Fibroblast of mammary gland (primary cell): Measurements from ENCODE around the gene MAP7D3.

ENCODE experiments used
- DNase-seq: peaks from one replicate; pipeline ENCODE4 v3.0.0-alpha.2; 2010; ENCODE audit warnings: low read depth
- H3K4me3 ChIP-seq: 2 replicates; pipeline ENCODE4 v1.5.1; 2011; ENCODE audit warnings: low read depth, mild to moderate bottlenecking, low read length, moderate library complexity; ENCODE audit not compliant: control insufficient read depth
- TF ChIP-seq, protein P1 (sequence below): conservative IDR thresholded peaks from 2 replicates; pipeline ENCODE4 v1.5.1; 2011; ENCODE audit warnings: low read depth, low read length, inconsistent platforms; ENCODE audit not compliant: control insufficient read depth, insufficient read depth

The MAP7D3 gene

DNA sequence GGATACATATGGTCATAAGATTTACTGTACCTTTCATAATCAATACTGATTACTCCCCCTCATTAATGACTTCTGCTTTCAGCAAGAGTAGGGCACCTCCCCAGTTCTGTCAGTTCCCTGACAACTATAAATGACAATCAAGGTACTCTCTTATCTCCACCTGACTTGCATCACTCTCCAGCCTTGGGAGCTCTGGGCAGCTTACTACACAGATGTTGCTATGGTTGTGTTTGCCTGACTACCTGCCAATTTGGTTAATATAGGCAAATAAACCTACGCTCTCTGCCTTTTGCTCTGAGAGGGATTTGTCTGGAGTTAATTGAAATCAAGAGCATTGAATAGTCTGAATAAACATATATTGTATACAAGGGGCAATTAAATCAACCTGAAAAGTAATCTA lies 22.8 kb upstream of the MAP7D3 start:
- no peak for DNase-seq
- TF ChIP-seq, protein P1, sequence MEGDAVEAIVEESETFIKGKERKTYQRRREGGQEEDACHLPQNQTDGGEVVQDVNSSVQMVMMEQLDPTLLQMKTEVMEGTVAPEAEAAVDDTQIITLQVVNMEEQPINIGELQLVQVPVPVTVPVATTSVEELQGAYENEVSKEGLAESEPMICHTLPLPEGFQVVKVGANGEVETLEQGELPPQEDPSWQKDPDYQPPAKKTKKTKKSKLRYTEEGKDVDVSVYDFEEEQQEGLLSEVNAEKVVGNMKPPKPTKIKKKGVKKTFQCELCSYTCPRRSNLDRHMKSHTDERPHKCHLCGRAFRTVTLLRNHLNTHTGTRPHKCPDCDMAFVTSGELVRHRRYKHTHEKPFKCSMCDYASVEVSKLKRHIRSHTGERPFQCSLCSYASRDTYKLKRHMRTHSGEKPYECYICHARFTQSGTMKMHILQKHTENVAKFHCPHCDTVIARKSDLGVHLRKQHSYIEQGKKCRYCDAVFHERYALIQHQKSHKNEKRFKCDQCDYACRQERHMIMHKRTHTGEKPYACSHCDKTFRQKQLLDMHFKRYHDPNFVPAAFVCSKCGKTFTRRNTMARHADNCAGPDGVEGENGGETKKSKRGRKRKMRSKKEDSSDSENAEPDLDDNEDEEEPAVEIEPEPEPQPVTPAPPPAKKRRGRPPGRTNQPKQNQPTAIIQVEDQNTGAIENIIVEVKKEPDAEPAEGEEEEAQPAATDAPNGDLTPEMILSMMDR, result no peak
- no peak overlapping the region for H3K4me3 ChIP-seq

GRCh38 chrX:136272325-136272724 lies 21.1 kb upstream of the MAP7D3 start:
- H3K4me3 ChIP-seq, result no peak overlapping the region
- TF ChIP-seq, protein P1, result peak; percentile 23
- DNase-seq, result no peak

DNA sequence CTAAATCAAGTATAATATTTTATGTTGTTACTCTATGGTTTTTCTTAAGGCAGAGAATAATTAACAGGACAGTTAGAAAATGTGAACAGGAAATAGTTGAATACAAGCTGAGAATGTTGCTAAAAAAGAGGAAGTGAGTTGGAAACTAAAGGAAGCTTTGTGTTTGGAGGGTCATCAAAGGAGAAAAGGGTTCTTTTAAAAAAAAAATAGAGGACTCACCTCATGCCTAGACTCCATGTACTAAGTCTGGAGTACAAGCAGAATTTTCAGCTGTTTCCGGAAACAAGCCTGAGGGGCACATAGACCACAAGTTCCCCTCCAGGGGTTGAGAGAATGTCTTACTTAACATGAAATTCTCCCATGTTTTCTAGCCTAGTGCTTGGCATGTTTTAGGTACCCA lies 20.1 kb upstream of the MAP7D3 start:
- DNase-seq, result no peak
- TF ChIP-seq, protein P1, result no peak
- H3K4me3 ChIP-seq, result no peak overlapping the region

GRCh38 chrX:136269921-136270320 lies 18.7 kb upstream of the MAP7D3 start:
- H3K4me3 ChIP-seq, result no peak overlapping the region
- TF ChIP-seq, protein P1, result no peak
- DNase-seq, result no peak

DNA sequence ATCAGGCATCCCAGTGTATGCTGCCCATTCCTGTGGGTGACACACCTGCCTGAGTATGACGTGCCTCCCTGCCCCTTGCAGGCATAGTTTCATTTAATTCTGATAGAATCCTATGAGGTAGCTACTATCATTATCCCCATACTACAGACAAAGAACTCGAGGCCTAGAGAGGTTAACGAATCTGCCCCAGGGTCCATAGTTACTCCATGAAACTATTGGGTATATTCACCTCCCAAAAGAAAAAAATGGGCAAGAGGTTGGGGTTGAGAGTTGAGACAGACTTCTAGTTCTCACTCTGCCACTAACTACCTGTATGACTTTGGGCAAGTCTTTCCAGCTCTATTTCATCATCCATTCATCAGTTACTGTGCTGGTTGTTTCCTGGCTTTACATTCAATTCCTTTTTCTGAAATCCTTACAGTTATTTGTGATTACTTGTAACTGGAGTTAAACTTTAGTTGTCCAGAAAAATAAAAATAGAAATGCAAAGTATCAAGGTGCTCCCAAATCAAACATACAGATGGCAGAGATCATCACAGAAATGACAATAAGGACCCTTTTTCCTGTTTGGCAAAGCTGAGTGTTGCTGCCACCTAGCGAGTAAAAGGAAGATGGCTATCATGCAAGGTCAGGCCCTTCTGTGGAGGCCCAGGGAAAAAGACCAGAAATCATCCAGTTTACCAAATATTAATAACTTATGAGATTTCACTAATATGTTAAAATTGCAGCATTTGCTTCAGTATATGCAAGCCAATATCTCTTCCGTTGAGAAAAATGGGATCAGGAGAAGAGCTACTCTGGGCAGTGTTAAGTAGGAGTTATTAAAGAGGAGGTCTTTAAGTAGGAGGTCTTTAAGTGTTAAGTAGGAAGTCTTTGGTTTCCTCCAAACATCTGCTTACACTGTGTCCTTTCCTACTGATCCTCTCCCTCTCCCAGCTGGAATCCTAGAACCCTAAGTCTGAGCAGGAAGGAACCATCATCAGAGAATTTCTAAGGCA lies 17.1 kb upstream of the MAP7D3 start:
- peak; percentile 54 for DNase-seq
- TF ChIP-seq, protein P1, result peak; percentile 94

GRCh38 chrX:136266828-136267227 lies 15.6 kb upstream of the MAP7D3 start:
- TF ChIP-seq, protein P1, result no peak
- H3K4me3 ChIP-seq, result no peak overlapping the region
- no peak for DNase-seq

More for the DNA sequence above, 17.1 kb upstream of the MAP7D3 start:
- no peak overlapping the region for H3K4me3 ChIP-seq

- H3K4me3 ChIP-seq, result no peak overlapping the region
- DNase-seq, result no peak
- TF ChIP-seq, protein P1, result no peak
These were observed 11.7 kb upstream of the MAP7D3 start for GRCh38 chrX:136262812-136263315.
